ENCODE results near the gene B4GALT2.

B4GALT2 gene

DNA sequence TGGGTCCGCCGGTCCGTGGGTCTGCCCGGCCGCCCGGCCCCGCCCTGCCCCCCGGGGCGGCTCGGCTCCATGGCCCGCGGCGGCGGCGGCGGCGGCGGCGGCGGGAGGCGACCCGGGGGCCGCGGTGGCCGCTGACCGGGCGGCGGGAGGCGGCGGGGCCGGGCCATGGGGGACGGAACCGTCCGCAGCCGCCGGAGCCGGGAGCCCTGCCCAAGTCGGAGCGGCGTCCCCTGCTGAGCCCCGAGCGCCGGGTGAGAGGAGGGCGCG lies 184 bp downstream of the B4GALT2 start:
- TF ChIP-seq, protein P1, sequence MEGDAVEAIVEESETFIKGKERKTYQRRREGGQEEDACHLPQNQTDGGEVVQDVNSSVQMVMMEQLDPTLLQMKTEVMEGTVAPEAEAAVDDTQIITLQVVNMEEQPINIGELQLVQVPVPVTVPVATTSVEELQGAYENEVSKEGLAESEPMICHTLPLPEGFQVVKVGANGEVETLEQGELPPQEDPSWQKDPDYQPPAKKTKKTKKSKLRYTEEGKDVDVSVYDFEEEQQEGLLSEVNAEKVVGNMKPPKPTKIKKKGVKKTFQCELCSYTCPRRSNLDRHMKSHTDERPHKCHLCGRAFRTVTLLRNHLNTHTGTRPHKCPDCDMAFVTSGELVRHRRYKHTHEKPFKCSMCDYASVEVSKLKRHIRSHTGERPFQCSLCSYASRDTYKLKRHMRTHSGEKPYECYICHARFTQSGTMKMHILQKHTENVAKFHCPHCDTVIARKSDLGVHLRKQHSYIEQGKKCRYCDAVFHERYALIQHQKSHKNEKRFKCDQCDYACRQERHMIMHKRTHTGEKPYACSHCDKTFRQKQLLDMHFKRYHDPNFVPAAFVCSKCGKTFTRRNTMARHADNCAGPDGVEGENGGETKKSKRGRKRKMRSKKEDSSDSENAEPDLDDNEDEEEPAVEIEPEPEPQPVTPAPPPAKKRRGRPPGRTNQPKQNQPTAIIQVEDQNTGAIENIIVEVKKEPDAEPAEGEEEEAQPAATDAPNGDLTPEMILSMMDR (conservative IDR thresholded peaks at IDR 0.05; ENCODE audit: control insufficient read depth, insufficient read depth, low read depth, low read length) = no peak
- peak overlapping the region; percentile 66 for H3K4me3 ChIP-seq (ENCODE audit: control insufficient read depth, low read depth, low read length)
- DNase-seq (ENCODE audit: low read depth) = no peak

DNA sequence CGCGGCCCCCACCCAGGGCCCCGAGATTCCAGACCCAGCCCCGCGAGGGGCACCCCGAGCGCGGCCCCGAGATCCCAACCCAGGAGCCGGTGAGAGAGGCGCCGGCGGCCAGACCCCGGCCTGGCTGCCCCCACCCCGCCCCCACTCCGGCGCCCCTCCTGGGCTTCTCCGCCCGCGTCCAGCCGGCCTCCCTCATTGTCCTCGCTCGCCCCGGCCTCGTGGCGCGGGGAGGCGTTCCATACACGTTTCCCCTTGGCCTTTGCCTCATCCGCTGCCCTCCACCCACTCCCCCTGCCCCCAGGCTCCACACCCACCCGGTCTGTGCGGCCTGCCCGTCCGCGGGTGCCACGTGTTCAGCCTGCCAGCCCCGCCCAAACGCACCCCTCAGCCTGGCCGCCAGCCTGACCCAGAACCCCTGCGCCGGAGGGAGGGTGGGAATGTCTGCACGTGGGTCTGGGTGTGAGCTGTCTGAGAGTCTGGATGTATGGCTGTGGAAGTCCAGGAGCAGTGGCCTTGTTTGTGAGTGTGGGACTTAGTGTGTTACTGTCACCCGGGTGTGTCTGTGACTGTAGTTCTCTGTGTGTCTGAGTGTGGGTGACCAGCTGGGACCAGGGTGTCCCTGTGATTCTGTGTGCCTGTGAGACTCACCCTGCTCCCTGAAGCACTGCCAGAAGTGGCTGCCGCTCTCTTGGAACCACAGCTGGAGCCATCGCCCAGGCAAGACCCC lies 681 bp downstream of the B4GALT2 start:
- TF ChIP-seq, protein P1 (conservative IDR thresholded peaks at IDR 0.05; ENCODE audit: control insufficient read depth, insufficient read depth, low read depth, low read length) = no peak
- DNase-seq (ENCODE audit: low read depth) = peak; percentile 61
- peak overlapping the region; percentile 66 for H3K4me3 ChIP-seq (ENCODE audit: control insufficient read depth, low read depth, low read length)

- H3K4me3 ChIP-seq (ENCODE audit: control insufficient read depth, low read depth, low read length) = peak overlapping the region; percentile 66
- TF ChIP-seq, protein P1 (conservative IDR thresholded peaks at IDR 0.05; ENCODE audit: control insufficient read depth, insufficient read depth, low read depth, low read length) = no peak
- peak; percentile 58 for DNase-seq (ENCODE audit: low read depth)
These were observed 1.5 kb downstream of the B4GALT2 start for GRCh38 chr1:43980255-43981134.

DNA sequence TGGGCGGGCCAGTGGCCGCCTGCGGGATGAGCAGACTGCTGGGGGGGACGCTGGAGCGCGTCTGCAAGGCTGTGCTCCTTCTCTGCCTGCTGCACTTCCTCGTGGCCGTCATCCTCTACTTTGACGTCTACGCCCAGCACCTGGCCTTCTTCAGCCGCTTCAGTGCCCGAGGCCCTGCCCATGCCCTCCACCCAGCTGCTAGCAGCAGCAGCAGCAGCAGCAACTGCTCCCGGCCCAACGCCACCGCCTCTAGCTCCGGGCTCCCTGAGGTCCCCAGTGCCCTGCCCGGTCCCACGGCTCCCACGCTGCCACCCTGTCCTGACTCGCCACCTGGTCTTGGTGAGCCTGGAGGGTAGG lies 2.1 kb downstream of the B4GALT2 start:
- peak overlapping the region; percentile 66 for H3K4me3 ChIP-seq (ENCODE audit: control insufficient read depth, low read depth, low read length)
- TF ChIP-seq, protein P1 (conservative IDR thresholded peaks at IDR 0.05; ENCODE audit: control insufficient read depth, insufficient read depth, low read depth, low read length) = no peak
- DNase-seq (ENCODE audit: low read depth) = no peak

GRCh38 chr1:43981636-43982035 lies 2.6 kb downstream of the B4GALT2 start:
- TF ChIP-seq, protein P1 (conservative IDR thresholded peaks at IDR 0.05; ENCODE audit: control insufficient read depth, insufficient read depth, low read depth, low read length) = no peak
- H3K4me3 ChIP-seq (ENCODE audit: control insufficient read depth, low read depth, low read length) = no peak overlapping the region
- DNase-seq (ENCODE audit: low read depth) = no peak

DNA sequence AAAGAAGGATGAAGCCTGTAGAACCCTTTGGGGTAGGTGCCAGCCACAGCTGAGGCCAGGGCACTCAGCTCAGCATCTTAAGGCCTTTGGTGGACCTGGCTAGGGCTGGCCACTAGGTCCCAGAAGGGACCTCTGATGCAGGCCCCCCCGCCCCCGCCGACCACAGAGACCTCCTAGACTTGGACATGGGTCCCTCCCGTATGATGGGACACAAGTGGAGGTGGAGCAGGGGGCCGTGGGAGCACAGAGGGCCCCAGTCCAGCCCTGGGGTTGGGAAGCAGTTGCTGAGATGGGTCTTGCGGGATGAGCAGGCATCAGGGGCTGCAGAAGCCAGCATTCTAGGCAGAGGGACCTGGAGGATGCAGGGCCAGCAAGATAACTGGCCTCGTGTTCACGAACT lies 3.2 kb downstream of the B4GALT2 start:
- DNase-seq (ENCODE audit: low read depth) = no peak
- H3K4me3 ChIP-seq (ENCODE audit: control insufficient read depth, low read depth, low read length) = no peak overlapping the region
- TF ChIP-seq, protein P1 (conservative IDR thresholded peaks at IDR 0.05; ENCODE audit: control insufficient read depth, insufficient read depth, low read depth, low read length) = no peak

Measured in fibroblast of mammary gland (primary cell).